WERI-Rb-1 (cell line): Measurements from ENCODE around the gene ROBO4.

Source experiments
- DNase-seq: peaks from one replicate; pipeline ENCODE4 v3.0.0-alpha.2; 2020
- H3K27ac ChIP-seq: fragments of 250-450 bp; sonication (Bioruptor Pico); 2 replicates; pipeline ENCODE4 v1.5.1; 2020; ENCODE audit warnings: mild to moderate bottlenecking, moderate library complexity
- H3K27me3 ChIP-seq: fragments of 250-450 bp; sonication (Bioruptor Pico); 2 replicates; pipeline ENCODE4 v1.5.1; 2021; ENCODE audit warnings: mild to moderate bottlenecking, low read depth, moderate library complexity; ENCODE audit not compliant: insufficient read depth, severe bottlenecking
- H3K36me3 ChIP-seq: fragments of 250-450 bp; sonication (Bioruptor Pico); 2 replicates; pipeline ENCODE4 v1.5.1; 2020; ENCODE audit warnings: mild to moderate bottlenecking, moderate library complexity
- H3K4me3 ChIP-seq: 2 replicates; pipeline ENCODE4 v1.5.1; 2011; ENCODE audit warnings: low read depth, mild to moderate bottlenecking, control low read depth, low read length
- H3K9me3 ChIP-seq: fragments of 250-450 bp; sonication (Bioruptor Pico); 2 replicates; pipeline ENCODE4 v1.5.1; 2021; ENCODE audit warnings: mild to moderate bottlenecking, moderate library complexity; ENCODE audit not compliant: severe bottlenecking
- TF ChIP-seq, protein P1 (sequence below): IDR thresholded peaks from 2 replicates; pipeline ENCODE4 v1.5.1; 2011; ENCODE audit warnings: low read depth, mild to moderate bottlenecking, control low read depth, inconsistent platforms, low read length

The ROBO4 gene

DNA sequence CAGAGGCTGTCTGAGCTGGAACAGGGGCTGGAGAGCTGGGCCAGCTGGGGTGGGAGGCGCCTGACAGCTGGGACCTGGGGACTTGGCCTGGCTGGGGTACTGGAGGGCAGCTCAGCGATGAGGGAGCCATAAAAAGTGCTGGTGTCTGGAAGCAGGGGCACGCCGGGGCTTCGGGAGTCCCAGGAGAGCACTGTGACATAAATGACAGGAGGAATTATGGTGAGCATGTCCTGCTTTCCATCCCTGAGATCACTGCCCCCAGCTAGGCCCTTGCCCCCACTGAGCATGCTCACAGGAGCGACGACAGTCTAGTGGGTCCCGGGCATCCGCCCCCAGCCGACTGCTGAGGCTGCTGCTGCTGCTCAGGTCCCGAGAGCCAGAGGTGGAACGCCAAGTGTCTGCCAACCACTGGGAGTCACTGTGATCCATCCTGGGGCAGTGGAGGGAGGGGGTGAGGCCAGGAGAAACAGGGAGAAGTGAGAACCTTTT is 6.2 kb downstream of the ROBO4 start:
- no peaks in the 10 kb centered on the region for H3K27me3 ChIP-seq
- peak overlapping the region; percentile 39; the same call in 1 of the 2 replicates for H3K27ac ChIP-seq
- DNase-seq: peak; percentile 70
- TF ChIP-seq, protein P1, sequence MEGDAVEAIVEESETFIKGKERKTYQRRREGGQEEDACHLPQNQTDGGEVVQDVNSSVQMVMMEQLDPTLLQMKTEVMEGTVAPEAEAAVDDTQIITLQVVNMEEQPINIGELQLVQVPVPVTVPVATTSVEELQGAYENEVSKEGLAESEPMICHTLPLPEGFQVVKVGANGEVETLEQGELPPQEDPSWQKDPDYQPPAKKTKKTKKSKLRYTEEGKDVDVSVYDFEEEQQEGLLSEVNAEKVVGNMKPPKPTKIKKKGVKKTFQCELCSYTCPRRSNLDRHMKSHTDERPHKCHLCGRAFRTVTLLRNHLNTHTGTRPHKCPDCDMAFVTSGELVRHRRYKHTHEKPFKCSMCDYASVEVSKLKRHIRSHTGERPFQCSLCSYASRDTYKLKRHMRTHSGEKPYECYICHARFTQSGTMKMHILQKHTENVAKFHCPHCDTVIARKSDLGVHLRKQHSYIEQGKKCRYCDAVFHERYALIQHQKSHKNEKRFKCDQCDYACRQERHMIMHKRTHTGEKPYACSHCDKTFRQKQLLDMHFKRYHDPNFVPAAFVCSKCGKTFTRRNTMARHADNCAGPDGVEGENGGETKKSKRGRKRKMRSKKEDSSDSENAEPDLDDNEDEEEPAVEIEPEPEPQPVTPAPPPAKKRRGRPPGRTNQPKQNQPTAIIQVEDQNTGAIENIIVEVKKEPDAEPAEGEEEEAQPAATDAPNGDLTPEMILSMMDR: peak; percentile 54
- no peaks in the 10 kb centered on the region for H3K36me3 ChIP-seq
- H3K4me3 ChIP-seq: peak overlapping the region; percentile 18
- H3K9me3 ChIP-seq: no peaks in the 10 kb centered on the region

DNA sequence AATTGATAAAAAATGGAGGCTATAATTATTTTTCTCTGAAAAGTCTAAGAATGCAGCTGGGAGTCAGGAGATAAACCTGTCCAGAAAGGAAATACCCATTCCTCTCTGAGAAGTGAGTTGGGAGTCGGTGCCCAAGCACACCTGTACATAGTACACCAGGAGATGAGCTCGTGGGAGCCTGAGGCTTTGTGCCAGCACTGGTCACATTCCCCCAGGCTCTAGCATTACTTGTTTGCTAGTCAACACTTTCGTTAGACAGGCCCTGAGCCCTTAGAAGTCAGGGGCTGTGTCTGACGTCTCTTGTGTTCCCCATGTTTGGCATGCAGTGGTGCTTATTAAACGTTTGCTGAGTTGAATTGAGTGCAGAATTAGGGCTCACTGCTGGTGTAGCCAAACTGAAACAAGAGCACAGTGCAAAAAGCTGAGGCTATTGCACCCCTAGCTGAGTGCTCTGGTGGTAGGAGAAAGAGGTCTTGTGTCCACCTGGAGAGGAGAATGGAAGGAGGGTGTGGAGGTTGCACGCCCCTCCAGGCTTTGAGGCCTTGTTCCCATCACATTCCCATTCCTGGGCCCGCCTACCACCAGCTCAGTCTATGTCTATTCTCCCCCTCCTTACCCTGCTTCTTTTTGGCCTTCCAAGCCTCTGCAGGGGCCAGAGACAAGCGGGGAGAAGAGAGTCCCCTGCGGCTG is 6.8 kb downstream of the ROBO4 start:
- TF ChIP-seq, protein P1: no peak
- Histone ChIP-seq H3K27me3 (no peaks in the 10 kb centered on the region), H3K36me3 (no peaks in the 10 kb centered on the region), H3K4me3 (peak overlapping the region; percentile 18), H3K9me3 (no peaks in the 10 kb centered on the region), H3K27ac (no peak overlapping the region)
- DNase-seq: no peak

DNA sequence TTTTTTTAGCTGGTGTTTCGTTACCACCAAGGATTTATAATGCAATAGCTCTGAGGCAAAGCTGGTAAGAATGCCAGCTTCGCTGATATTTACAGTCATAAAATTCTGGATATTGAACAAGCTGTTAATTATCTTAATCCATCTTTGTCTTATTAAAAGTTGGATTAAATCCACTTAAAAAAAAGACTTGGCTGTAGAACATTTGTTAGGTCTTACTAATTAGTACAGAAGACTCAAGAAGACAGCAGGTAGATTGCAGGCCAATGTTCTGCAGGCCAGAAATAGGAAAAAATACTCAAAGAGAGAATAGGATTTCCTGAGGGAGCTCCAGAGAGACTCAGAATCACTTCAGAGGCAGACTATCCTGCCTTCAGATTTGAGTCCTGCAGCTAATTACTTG is 7.5 kb downstream of the ROBO4 start:
- no peak overlapping the region for H3K4me3 ChIP-seq

DNA sequence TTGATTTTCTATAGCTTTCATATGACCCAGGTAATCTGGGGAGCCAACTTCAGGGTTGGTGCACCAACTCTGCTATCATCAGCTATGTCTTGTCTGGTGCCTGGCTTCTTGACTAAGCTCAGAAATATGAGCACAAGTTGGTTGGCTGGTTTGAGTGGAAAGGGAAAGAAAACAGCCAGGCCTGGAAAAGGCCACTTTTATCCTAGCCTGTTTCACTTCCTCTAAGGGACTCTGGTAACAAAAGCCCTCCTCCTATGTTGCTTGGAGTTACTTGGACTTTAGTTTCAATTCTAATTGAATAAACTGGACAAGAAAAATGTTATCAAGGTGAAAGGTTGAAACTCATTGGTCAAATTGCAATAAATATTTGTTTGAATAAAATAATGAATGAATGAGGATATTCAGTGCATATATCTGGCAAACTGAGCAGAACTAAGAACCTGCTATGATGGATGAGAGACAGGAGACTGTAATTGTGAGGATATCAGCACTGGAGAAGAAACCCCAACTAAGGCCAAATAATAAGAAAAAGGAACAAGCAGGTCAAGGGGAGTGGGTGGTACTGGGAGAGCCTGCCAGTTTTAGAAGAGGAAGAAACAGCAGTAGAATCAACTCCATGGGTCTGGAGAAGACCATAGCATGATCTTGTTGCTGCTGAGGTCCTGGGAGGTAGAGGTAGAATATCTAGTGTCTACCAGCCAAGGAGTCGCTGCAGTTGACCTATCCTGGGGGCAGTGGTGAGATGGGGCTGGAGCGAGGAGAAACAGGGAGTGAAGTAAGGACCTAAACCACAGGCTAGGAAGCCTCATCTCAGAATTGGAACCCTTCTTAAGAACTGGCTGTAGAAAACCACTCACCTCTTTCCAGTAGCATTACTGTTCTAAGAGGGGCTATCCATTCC is 8.2 kb downstream of the ROBO4 start:
- Histone ChIP-seq H3K27ac (no peak overlapping the region), H3K9me3 (no peaks in the 10 kb centered on the region), H3K27me3 (no peaks in the 10 kb centered on the region), H3K36me3 (no peaks in the 10 kb centered on the region), H3K4me3 (no peak overlapping the region)
- TF ChIP-seq, protein P1: no peak
- DNase-seq: no peak

More for the DNA sequence above, 7.5 kb downstream of the ROBO4 start:
- TF ChIP-seq, protein P1: no peak
- Histone ChIP-seq H3K27ac (no peak overlapping the region), H3K36me3 (no peaks in the 10 kb centered on the region), H3K9me3 (no peaks in the 10 kb centered on the region), H3K27me3 (no peaks in the 10 kb centered on the region)
- no peak for DNase-seq

DNA sequence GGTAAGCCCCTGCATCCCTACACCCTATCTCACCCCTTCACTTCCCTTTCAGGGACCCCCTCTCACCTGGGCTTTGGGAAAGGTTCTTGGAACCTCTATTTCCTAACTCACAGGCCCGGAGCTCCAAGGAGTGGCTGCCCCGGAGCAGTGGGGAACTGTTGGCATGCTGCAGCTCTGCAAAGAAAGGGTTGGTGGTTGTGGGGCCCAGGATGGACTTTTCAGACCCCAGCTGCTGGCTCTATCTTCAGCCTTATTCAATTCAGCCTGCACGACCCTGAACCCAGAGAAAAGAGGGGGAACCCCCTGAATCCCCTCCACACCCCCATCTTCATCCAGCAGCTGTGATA is 10.0 kb downstream of the ROBO4 start:
- Histone ChIP-seq H3K27me3 (no peaks in the 10 kb centered on the region), H3K36me3 (no peaks in the 10 kb centered on the region), H3K4me3 (no peak overlapping the region), H3K9me3 (no peaks in the 10 kb centered on the region), H3K27ac (no peak overlapping the region)
- no peak for DNase-seq
- TF ChIP-seq, protein P1: no peak
